ENCODE data around the gene HIRA.

DNA sequence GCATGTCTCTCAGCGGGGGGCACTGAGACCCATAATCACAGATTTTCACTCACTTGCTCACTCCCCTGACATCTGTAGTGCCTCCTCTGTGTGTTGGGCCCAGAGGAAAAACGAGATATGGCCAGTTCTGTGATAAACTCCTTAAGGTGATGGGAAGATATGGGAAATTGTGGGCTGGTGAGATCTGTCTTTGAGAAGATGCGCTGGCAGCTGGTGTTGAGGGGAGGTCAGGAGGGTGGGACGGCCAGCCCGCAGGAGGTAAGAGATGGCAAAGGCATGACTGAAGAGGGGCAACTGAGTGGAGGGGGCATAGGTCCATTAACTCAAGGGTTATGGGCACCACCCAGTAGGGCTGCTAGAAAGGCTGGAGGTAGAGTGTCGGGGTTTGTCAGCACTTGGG lies 79.9 kb downstream of the HIRA start:
- TF ChIP-seq EZH2 (IDR thresholded peaks at IDR 0.05; ENCODE audit: insufficient read depth, poor library complexity, severe bottlenecking) (no peak), EZH2phosphoT487 (IDR thresholded peaks at IDR 0.05; ENCODE audit: insufficient read depth, low read depth) (no peak)
